Measurements from ENCODE around the gene ANKRD40CL. TPM values are rescaled to one million over a fixed set of nuclear protein-coding genes. Genes with fewer than 3 reads are reported as not detected.
A peak's percentile ranks its signal among the peaks of the same experiment; 100 is the strongest.

ANKRD40CL gene
- total RNA-seq, 1 experiment from 2014 or later: not detected

DNA sequence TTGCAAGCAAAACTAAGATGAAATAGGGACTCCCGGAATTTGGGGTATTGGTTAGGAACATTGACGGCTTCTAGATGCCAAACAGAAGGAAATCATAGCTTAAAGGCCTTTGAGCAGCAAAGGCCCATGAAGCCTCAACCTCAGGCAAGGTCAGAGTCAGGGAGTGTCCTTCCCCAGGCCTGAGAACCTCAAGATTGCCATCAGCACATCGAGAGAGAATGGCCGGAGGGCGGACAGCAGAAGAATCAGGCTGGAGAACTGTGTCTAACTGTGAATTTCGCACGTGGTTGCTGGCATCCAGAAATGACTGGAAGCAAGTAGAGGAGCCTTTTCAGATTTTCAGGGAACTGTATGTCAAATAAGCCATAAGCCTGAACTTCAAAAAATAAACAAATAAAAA is 24.8 kb upstream of the ANKRD40CL start:
- no peak for DNase-seq (ENCODE audit: extremely low read depth, low read depth)

DNA sequence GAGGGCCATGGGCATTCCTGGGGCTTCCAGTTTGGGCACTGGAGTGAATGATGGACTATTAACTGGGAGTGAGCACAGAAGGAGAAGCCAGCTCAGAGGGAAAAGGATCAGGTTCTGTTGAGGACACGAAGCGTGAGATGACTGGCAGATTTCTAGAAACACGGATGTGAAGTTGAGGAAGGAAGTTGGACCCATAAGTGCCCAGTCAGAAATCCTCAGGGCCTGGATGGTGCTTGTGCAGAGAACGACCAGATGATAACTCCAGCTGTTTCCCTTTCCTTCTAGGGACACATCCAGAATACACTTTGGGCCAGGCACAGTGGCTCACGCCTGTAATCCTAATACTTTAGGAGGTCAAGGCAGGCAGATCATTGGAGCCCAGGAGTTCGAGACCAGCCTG is 23.3 kb upstream of the ANKRD40CL start:
- no peak for DNase-seq (ENCODE audit: extremely low read depth, low read depth)

DNA sequence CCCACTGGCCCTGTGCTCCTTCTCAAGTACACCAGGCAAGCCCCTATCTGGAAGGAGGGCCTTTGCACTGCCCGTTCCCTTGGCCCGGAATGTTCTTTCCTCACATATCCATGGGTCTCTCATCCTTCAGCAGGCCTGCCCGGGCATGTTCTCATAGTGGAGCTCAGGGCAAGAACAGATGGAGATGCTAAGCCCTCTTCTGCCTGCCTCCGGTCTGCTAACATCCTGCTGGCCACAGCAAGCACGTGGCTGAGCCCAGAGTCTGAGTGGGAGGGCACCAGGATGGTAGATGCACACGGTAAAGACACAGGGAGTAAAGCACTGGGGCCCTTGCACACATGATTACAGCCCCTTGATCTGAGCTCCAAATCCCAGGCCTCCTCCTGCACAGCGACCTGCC is 19.8 kb upstream of the ANKRD40CL start:
- DNase-seq (ENCODE audit: extremely low read depth, low read depth): no peak

DNA sequence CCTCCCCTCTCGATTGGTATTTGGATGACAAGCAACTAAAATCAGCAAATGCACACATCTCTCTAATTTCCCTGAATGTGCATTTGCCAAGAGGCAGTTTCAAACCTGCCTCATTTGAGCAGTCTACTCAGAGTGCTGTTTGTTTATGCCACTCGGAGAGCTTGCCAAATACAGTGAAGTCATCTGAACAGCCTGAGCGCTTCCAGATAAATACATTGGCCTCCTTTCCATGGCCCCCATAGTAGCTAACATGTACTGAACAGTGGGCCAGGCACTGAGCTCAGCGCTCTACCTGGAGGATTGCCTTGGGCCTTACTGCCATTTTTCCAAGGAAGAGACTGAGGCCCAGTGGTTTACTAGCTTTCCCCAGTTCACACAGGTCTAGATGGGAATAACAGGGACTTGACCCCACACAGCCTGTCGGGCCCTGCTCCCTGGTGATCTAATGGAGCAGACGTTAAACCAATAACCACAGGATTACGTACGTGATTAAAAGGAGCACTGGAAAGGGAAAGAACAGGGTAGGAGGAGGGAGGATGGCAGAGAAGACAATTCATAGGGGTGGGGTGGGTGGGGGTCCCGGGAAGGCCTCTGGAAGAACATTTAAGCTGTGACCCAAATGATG is 18.7 kb upstream of the ANKRD40CL start:
- DNase-seq (ENCODE audit: extremely low read depth, low read depth): no peak

DNA sequence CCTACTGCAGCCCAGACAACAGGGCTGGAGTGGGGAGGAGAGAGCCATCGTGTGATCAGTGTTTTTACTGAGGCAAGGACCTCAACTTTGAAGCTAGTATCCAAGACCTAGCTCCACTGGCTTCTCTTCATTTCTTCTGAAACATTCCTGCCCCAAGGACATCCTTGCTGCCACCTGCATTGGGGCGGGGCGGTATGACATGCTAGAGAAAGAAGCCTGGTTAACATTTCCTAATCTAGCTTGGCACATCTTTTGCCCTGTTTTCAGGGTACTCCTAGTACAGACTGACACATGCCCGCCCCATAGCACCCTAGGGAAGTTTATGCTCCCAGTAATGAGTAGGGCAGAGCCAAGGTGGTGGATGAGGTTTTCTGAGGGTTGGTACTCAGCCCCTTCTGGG is 17.8 kb upstream of the ANKRD40CL start:
- DNase-seq (ENCODE audit: extremely low read depth, low read depth): no peak

DNA sequence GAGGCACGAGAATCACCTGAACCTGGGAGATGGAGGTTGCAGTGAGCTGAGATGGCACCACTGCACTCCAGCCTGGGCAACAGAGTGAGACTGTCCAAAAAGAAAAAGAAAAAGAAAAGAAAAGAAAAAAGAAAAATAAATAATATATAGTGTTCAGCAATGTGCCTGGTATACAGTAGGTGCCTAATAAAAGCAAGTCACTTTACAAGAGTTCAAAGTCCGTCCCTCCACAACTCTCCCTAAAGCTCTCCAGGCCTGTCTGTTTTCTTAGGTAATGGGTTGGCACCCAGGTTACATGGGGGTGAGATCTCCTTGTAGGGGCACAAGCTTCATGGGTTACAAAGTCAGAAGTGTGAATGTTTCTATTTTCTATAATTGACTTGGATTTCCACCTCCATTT is 16.6 kb upstream of the ANKRD40CL start:
- DNase-seq (ENCODE audit: extremely low read depth, low read depth): no peak

DNA sequence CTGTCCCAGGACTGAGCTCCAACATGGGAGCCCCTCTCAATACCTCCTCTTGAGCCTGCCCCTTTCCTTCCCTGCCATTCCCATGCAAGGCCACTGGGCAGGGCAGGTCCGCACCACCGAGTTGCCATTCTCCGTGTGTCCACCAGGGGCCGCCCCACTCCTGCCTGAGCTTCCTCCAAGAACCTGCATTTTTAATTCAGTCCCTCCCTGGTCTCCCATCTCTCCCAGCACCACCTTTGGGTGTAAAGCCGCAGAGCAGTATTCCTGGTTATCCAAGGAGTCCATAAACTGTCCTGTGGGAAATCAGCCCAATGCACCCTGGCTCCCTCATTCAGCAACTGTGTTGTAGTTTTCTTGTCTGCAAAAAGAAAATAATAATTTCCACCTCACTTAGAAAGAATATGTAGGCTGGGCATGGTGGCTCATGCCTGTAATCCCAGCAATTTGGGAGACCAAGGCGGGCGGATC is 15.9 kb upstream of the ANKRD40CL start:
- DNase-seq (ENCODE audit: extremely low read depth, low read depth): peak; percentile 76

DNA sequence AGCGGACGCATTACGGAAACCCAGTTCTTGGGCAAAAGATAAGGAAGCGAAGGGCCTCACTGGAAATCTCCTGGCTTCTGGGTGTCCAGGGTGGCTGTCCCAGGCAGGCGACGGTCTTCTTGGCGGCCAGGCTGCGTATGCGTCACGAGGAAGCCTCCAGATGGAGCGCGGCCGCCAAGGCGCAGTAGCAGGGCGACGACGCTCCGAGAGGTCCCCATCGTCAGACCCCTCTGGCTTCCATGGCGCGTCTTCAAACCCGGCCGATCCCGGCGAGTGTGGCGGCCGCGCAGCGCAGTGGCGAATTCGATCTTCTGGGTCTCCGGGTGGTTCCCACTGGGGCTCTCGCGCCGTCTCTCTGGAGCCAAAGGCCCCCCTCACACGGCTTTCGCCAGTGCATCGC is 13.8 kb upstream of the ANKRD40CL start:
- no peak for DNase-seq (ENCODE audit: extremely low read depth, low read depth)

DNA sequence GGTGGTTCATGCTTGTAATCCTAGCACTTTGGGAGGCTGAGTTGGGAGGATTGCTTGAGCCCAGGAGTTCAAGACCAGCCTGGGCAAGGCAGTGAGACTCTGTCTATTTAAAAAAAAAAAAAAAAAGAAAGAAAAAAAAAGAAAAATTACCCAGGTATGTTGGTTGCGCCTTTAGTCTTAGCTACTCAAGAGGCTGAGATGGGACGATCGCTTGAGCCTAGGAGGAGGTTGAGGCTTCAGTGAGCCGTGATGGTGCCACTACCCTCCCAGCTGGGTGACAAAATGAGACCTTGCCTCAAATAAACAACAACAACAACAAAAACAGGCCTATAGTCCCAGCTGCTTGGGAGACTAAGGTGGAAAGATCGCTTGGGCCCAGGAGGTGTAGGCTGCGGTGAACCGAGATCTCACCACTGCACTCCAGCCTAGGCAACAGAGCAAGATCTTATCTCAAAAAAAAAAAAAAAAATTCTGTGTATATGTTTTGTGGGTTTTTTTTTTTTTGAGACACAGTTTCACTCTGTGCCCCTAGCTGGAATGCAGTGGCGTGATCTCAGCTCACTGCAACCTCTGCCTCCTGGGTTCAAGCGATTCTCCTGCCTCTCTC is 12.5 kb upstream of the ANKRD40CL start:
- no peak for DNase-seq (ENCODE audit: extremely low read depth, low read depth)

DNA sequence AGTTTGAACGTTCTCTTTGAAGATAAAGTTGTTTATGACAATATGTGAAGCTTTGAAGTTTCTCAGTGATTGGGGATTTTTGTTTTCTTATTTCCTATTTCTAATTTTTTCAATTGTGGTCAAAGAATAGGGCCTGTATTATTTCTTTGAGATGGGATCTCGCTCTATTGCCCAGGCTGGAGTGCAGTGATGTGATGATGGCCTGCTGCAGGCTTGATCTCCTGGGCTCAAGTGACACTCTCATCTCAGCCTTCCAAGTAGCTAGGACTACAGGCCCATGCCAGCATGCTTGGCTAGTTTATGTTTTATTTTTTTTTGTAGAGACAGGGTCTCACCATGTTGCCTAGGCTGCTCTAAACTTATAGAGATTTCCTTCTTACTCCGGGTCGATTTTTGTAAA is 11.7 kb upstream of the ANKRD40CL start:
- no peak for DNase-seq (ENCODE audit: extremely low read depth, low read depth)

DNA sequence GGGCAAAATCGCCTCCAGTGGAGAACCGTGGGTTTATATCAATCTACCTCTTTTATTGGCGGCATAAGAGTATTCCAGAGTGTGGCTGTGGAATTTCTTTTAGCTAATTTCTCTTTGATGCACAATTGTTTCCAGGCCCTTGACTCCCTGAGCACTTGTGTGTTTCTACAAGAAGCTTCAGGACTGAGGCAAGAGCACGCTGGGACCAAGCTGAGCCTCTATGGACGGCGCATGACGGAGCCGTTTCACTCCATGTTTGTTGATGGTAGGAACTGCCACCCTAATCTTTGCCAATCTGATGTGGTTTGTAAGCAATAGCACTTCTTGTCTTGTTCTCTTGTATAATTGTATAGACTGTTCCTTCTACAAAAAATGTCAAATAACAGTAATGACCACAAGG is 11.2 kb upstream of the ANKRD40CL start:
- DNase-seq (ENCODE audit: extremely low read depth, low read depth): no peak

DNA sequence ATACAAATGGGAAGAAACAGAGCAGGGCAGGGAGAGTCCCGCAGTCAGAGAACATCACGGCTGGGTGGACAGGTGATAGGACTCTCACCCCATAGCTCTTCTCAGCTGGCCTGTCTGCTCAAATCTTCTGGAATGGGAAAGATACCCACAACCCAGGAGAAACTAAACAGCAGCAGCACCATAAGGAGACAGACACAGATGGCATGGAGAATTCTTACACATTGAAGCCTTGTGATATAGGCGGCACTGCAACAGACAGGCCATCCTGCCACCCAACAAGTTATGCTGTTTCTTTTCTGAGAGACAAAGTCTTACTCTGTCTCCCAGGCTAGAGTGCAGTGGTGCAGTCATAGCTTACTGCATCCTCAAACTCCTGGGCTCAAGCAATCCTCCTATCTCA is 8.6 kb upstream of the ANKRD40CL start:
- DNase-seq (ENCODE audit: extremely low read depth, low read depth): no peak

DNA sequence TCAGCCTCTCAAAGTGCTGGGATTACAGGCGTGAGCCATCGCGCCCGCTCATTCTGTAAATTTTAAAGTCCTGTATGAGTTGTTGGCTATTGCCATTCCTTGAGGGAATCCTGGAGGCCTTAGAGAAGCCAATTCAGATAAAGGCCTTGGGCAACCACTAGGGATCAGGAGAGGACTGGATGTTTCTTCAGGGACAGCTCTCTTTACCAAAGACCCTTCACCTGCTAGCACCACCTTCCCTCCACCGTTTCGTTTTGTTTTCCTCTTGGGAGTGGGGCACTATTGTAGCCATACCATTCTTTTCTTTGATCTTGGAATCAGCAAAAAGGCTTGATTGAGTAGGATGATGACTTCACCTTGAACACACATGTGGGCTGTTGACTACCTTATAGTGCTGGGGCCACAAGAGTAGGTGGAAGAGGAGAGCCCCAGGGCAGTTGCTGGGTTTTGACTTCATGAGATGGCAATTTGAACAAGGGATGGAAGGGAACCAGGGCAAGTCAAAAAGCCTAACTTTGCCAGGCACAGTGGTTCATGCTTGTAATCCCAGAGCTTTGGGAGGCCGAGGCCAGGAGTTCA is 7.0 kb upstream of the ANKRD40CL start:
- no peak for DNase-seq (ENCODE audit: extremely low read depth, low read depth)

DNA sequence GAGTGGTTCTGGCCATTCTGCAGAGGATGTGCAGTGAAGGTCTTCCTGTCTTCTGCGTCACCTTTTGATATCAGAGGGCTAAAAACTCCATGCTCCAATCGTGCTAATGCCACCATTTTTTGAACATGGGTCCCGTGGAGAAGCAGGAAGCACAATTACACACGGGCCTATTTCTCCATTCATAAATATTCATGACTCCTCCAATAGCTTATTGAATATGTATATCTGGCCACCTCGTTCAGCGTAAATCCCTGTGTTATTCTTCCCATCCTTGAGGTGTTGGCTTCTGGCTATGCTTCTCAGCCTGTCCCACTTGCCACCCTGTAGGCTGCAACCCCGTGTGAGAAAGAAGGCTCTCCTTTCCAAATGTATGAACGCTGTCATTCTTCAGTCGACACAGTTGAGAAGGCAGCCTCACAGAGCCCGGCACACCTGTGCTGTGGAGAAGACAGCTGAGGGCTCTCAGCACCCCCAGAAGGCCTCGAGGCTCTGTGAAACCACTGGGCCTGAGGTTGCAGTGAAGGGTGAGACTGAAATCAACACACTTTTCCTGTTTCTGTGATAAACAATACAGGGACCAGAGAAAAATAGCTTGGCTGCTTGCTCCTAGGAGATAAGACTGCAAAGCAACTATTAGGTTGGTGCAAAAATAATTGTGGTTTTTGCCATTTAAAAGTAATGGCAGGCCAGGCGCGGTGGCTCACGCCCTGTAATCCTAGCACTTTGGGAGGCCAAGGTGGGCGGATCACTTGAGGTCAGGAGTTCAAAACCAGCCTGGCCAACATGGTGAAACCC is 4.9 kb upstream of the ANKRD40CL start:
- no peak for DNase-seq (ENCODE audit: extremely low read depth, low read depth)

DNA sequence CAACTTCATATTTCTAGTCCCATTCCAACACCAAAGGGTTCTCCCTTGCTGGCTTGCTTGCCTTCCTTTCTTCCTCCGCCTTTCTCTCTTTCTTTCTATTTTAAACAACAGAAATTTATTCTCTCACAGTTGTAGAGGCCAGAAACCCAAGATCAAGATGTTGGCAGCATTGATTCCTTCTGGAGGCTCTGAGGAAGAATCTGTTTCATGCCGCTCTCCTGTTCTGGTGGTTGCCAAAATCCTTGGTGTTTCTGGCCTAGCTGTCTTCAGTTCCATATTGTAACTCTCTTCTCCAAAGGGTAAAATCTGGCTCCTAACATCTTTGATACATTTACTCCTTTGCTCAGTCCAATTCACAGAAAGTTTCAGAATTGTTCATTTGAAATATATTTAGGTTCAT is 3.0 kb upstream of the ANKRD40CL start:
- no peak for DNase-seq (ENCODE audit: extremely low read depth, low read depth)

DNA sequence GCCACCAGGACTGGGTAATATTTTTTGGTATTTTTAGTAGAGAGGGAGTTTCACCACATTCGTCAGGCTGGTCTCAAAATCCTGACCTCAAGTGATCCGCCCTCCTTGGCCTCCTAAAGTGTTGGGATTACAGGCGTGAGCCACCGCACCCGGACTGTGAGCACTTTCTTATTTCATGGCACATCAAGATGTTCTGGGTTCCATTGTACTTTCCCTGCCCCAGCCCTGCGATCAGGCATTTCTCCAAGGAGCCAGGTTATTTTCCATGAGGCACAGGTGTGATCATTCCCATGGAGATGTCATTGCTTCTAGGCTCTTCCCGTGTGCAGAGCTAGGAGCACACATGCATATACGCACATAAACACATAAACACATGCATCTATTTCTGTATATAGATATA is 2.6 kb upstream of the ANKRD40CL start:
- DNase-seq (ENCODE audit: extremely low read depth, low read depth): no peak

DNA sequence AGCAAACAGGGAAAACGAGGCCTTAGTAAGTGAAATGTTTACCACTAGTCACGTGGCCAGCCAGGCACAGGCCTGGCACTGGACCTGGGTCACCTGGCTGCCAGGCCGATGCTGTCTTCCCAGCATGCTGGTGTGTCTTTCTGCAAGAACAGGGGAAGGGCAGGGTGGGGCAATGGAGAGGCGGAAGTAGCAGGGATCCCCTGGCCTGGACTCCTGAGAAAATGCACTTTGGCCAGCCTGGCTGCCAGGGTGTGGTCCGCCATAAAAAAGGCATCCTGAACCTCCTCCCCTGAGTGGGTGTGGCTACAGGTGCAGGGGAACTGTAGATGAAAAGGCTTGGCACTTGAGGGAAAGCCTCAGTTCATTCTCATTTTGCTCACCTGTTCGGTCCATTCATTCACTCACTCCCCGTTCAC is 1.0 kb upstream of the ANKRD40CL start:
- no peak for DNase-seq (ENCODE audit: extremely low read depth, low read depth)

DNA sequence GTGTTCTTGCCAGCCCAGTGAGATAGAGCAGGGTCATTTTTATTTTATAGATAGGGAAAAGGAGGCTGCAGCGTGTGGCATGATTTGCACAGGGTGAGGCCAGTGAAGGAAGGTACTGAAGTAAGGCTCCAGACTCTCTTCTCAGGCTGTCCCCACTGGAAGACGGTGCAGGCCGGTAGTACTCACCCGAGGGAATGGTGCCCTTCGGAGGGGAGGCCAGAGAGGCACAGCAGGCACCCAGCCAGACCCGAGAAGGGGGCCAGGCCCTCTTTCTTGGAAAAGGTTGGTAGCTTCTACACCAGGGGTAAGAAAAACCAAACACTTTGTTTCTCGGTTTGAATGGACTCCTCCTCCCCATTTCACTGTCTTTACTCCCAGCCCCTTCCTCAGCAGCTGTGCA is 288 bp downstream of the ANKRD40CL start:
- no peak for DNase-seq (ENCODE audit: extremely low read depth, low read depth)

DNA sequence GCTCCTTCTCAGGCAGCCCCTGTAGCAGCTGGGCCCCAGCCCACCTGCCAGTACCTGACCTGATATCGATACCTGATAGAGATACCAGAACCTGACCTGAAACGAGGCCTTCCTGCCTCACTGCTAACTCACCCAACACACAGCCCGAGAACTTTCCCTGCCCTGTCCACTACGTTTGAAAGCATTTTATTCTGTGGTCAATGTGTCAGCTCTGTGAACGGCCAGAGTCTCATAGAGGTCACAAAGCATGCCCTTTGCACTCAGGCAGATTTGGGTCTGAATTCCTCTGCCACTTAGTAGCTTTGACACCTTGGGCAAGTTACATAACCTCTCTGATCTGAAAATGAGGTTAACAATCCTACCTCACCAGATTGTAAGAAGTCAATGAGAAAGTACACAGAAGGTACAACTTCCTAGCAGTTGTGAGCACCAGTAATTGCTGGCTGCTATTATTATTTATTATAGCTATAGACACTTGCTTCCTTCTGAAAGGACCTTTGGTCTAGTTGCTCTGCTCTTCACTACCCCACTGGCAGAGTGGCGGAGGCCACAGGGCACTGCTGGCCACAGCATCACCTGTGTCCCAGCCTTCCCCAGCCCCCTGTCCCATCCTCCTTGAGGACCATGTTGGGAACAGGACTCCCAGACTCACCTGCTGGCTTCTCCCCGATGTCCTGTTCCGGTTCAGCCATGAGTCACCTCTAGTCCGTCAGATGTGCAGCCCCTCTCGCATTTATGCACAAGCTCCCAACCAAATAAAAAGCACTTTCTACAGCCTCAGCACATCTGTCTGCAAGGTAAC is 895 bp downstream of the ANKRD40CL start:
- no peak for DNase-seq (ENCODE audit: extremely low read depth, low read depth)

DNA sequence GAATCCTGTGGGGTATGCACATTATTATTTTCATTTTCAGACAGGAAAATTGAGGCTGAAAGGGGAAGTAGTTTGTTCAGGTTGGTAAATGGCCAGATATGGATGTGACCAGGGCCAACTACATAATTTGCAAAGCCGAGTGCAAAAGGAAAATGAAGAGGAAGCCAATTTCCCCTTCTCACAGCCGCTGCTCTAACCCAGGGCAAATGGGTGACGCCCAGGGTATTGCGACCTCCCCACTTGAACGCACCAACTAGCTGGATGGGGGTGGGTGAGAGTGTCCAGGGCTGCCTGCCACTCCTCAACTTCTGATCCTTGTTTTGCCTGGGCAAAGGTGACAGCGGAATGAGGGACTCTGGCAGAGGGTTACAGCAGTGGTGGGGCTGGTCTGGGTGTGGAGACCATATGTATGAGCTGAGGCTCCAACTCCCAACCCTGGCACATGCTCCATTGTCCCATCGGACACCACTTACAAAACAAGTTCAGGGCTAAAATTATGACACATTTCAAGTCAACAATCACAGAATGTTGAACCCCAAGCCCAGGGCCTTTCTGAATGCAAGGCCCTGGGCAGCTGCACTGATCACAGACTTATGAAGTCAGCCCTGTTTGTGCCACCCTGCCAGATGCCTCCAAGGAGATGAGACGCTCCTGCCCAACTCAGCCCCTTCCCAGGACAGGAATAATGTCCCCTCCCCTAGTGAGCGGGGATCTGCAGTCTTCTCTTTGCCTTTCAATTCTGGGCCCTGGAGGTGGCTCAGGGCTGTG is 1.7 kb downstream of the ANKRD40CL start:
- no peak for DNase-seq (ENCODE audit: extremely low read depth, low read depth)

Measured in NCI-H460 (cell line).